Measurements from ENCODE around the gene ALDH3B2. TPM values are rescaled to one million over a fixed set of nuclear protein-coding genes. Genes with fewer than 3 reads are reported as not detected.

The ALDH3B2 gene
- total RNA-seq, 1 experiment from 2014 or later = not detected

DNA sequence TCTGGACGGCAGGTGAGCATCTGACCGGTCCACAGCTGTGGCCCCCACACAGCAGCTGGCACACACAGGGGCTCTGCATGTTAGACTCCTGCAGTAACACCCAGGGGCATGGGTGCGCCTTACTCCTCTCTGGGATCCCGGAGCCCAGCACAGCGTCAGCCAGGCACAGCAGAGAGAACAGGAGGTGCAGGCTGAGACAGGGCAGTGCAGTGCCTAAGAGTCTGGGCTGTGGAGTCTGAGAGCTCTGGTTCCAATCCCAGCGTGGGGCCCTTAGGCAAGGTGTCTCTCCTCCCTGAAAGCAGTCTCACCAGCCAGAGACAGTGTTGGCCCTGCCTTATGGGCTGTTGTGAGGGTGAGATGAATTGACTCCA is 47.0 kb downstream of the ALDH3B2 start:
- no CpG with 5 or more reads among the region's 6 CpGs for WGBS (ENCODE audit: extremely low coverage, insufficient read length, low lambda C conversion rate)
- Histone ChIP-seq H3K79me1 (ENCODE audit: insufficient read depth, low read depth, low read length, poor library complexity, severe bottlenecking) (no peaks in the 10 kb centered on the region), H3K9ac (ENCODE audit: extremely low read depth, insufficient read length, low read length) (no peak overlapping the region), H2BK5ac (ENCODE audit: insufficient read length, low read length) (no peak overlapping the region), H4K91ac (ENCODE audit: insufficient read length, low read depth, low read length) (no peak overlapping the region), H4K8ac (replicated peaks; ENCODE audit: insufficient read length, low read depth, low read length) (no peak overlapping the region), H2AK5ac (ENCODE audit: insufficient read length, low read length) (no peak overlapping the region), H3K14ac (ENCODE audit: insufficient read depth, low read length) (no peak overlapping the region), H3K4me2 (ENCODE audit: insufficient read depth, insufficient read length, low read length) (no peak overlapping the region), H4K5ac (ENCODE audit: insufficient read length, low read depth, low read length) (no peak overlapping the region), H2AFZ (ENCODE audit: low read length) (no peak overlapping the region), H2BK12ac (ENCODE audit: insufficient read length, low read depth, low read length) (no peak overlapping the region), H3T11ph (ENCODE audit: low read length) (no peak overlapping the region), H2BK15ac (ENCODE audit: low read depth, low read length) (no peak overlapping the region), H3K27me3 (ENCODE audit: insufficient read depth, low read length) (no peaks in the 10 kb centered on the region), H2BK20ac (ENCODE audit: low read depth, low read length, poor library complexity, severe bottlenecking) (no peak overlapping the region), H3K79me2 (ENCODE audit: insufficient read depth, low read length) (no peaks in the 10 kb centered on the region), H3K23me2 (ENCODE audit: insufficient read length, low read depth, low read length, poor library complexity, severe bottlenecking) (no peaks in the 10 kb centered on the region), H3K27ac (ENCODE audit: insufficient read length, low read depth, low read length) (peak overlapping the region; percentile 53), H3K18ac (ENCODE audit: insufficient read length, low read depth, low read length) (no peak overlapping the region), H3K23ac (ENCODE audit: insufficient read length, low read depth, low read length) (no peak overlapping the region), H2BK120ac (ENCODE audit: low read depth, low read length, poor library complexity, severe bottlenecking) (no peak overlapping the region), H3K4ac (ENCODE audit: low read depth, low read length) (no peak overlapping the region), H3K56ac (ENCODE audit: insufficient read length, low read depth, low read length) (no peak overlapping the region), H4K20me1 (ENCODE audit: control insufficient read depth, insufficient read depth, insufficient read length) (no peaks in the 10 kb centered on the region), H3K4me1 (ENCODE audit: insufficient read depth, low read length) (no peaks in the 10 kb centered on the region; the same call in 1 of the 2 replicates), H3K9me3 (ENCODE audit: control insufficient read depth, low read depth, low read length) (no peaks in the 10 kb centered on the region)
- Mint-ChIP-seq H3K4me1 (peaks cover 42 to 53% of the 10 kb centered on the region in 2 experiments), H3K36me3 (ENCODE audit: insufficient read depth in 1 of 3, low read depth in 3 of 3) (peaks cover 20 to 34% (median 31%) of the 10 kb centered on the region in 3 experiments), H3K27me3 (ENCODE audit: low read depth) (peaks cover 15% of the 10 kb centered on the region), H3K9me3 (peaks cover 0 to 6% of the 10 kb centered on the region in 2 experiments; a peak in 3 of 5 replicates), H3K27ac (peak overlapping the region in 1 of 3 experiments; percentile 92; a peak in 2 of 7 replicates), H3K4me3 (no peak overlapping the region)
- TF ChIP-seq, protein P1, sequence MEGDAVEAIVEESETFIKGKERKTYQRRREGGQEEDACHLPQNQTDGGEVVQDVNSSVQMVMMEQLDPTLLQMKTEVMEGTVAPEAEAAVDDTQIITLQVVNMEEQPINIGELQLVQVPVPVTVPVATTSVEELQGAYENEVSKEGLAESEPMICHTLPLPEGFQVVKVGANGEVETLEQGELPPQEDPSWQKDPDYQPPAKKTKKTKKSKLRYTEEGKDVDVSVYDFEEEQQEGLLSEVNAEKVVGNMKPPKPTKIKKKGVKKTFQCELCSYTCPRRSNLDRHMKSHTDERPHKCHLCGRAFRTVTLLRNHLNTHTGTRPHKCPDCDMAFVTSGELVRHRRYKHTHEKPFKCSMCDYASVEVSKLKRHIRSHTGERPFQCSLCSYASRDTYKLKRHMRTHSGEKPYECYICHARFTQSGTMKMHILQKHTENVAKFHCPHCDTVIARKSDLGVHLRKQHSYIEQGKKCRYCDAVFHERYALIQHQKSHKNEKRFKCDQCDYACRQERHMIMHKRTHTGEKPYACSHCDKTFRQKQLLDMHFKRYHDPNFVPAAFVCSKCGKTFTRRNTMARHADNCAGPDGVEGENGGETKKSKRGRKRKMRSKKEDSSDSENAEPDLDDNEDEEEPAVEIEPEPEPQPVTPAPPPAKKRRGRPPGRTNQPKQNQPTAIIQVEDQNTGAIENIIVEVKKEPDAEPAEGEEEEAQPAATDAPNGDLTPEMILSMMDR (conservative IDR thresholded peaks at IDR 0.05) = no peak
- DNase-seq = no peak
